GM19397 (cell line): ENCODE measurements around the gene FGFR4.

Source experiments
- ATAC-seq: cut with Tn5 transposase; IDR thresholded peaks from one replicate; pipeline ENCODE4 v1.9.1; 2021; ENCODE audit warnings: mild to moderate bottlenecking, moderate library complexity; ENCODE audit not compliant: unreplicated experiment

The FGFR4 gene

DNA sequence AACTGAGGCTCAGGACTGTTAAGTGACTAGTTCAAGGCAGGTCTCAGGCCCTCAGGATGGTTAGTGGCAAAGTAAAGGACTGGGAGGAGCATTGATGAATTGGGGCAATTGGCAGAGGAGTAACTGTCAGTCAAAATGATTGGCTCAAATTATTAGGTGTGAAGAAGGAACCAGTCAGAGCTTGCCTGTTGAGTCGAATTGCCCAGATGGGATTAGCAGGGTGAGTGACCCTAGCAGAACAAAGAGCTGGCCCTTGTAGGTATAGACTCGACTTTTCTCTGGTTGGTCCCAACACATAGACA is 44.3 kb downstream of the FGFR4 start:
- ATAC-seq, result no peak

DNA sequence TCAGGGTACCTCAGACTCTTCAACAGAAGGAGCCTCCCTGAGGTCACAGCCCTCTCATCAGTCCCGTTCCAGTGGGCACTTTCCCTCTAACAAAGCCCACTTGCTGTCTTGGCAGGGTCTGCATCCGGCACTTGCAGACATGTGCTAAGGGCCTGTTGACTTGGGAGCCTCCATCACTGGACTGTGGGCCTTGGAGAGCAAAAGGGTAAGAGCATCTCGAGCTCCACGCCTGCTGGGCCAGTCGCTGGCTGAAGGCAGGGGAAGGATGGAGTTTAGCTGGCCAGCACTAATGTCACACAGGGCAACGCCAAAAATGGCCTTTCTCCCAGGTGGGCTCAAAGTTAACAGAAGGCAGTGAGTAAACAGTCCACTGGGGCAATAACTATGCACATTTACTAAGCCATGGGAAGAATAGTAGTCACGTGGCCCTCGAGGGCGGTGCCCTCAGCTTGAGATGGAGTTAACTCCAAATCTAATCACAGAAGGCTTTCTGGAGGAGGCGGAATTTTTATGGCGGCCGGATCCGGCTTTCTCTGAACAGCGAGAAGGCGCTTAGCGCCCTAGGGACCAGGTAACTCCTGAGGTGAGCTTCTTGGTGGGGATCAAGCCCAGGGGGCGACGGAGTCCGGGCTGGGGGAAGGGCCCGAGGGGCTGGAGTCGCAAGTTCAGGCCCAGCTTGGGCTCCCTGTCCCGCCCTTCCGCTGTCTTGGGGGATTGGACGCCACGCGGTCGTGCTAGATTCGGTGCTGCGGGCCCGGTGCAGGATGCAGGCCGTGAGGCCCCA is 44.8 kb downstream of the FGFR4 start:
- ATAC-seq, result no peak

- peak; percentile 4 for ATAC-seq
These were observed 45.7 kb downstream of the FGFR4 start for GRCh38 chr5:177132136-177133095.

GRCh38 chr5:177133096-177133852 is 46.6 kb downstream of the FGFR4 start, which contains the start of gene NSD1:
TSS of gene NSD1 (plus strand) at chr5:177133773. CDS start at chr5:177135104, 1,331 bp downstream.
- peak; percentile 59 for ATAC-seq

DNA sequence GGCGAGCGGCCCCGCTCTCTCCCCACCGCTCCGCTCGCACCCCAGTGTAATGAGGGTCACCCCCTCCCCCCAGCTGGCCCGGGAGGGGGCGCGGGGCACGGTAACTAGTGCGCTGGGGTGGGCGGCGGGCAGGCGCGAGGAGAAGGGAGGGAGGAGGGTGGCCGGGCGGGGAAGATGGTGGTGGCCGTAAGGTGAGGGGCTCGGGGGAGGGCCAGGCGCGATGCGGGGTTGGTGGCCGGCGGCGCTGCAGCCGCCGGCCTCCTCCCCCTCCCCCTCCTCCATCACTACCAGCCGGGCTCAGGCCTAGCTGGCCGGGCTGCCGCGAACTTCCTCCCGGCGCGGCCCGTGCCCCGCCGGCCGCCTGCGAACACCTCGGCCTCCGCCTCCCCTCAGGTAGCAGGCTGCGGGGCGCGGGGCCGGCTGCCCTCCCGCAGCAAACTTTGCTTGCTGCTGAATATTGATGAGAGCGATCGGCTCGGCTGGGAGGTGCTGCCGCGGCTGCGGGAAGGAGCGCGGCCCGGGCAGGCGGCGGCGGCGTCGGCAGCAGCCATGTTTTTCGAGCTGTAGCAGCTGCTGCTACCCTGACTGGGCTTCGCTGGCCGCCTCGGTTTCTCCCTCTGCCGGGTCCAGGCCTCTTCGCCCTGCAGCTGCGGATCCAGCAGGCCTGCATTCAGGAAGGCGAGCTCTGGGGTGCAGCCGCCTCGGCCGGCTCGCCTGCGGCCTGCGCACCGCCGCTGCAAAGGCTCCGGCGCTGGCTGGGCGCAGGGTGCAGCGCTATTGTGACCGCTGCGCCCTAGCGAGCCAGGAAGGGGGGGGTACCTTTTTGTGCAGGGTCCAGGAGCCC is 47.4 kb downstream of the FGFR4 start:
- ATAC-seq, result peak; percentile 29

- ATAC-seq, result no peak
These were observed 48.0 kb downstream of the FGFR4 start for GRCh38 chr5:177134697-177135225.

GRCh38 chr5:177140312-177140711 is 53.6 kb downstream of the FGFR4 start:
- ATAC-seq, result no peak

GRCh38 chr5:177141496-177141895 is 54.8 kb downstream of the FGFR4 start:
- ATAC-seq, result no peak

DNA sequence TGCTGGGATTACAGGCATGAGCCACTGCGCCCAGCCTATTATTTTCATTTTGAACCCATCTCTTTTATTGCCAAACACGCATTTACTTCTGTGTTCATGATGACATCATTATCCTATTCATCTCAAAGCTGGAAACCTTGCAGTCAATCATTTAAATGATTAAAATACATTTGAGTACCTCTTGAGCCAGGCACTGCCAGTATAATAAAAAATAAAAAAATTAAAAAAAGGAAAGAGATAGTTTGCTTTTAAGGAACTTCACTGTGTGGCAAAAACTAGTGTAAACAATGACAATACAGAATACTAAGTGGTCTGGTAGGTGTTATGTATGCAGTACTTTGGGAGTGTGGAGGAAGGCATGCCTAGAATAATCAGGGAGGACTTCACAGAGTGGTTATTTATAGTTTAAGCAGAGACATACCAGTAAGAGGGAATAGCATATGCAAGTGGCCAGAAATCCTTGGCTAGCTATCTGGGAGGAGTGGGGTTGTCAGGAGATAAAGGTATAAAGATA is 55.4 kb downstream of the FGFR4 start:
- no peak for ATAC-seq

- no peak for ATAC-seq
These were observed 56.1 kb downstream of the FGFR4 start for GRCh38 chr5:177142778-177143177.

- no peak for ATAC-seq
These were observed 60.4 kb downstream of the FGFR4 start for GRCh38 chr5:177146891-177147638.
